ENCODE measurements around the gene NOB1. TPM values are rescaled to one million over a fixed set of nuclear protein-coding genes. Genes with fewer than 3 reads are reported as not detected.

NOB1 gene
- total RNA-seq, 1 experiment from 2014 or later: 48.3 TPM

GRCh38 chr16:69727916-69728270 is 26.8 kb downstream of the NOB1 start:
- no peaks in the 10 kb centered on the region for H3K27me3 ChIP-seq (ENCODE audit: control insufficient read depth, insufficient read depth, low read length)
- CTCF ChIA-PET: interaction anchor here (0.7 kb wide), 1 partner anchor 8 kb away, joined by 5 read pairs; no protein-coding TSS in a partner anchor
- BruUV-seq (replicated peaks): no TSS peak
- ATAC-seq (no peak), DNase-seq (ENCODE audit: low read depth, low spot score) (no peak)
- in situ Hi-C loops (cut with HindIII; ENCODE audit: low pct_unique_long_range_greater_than_20kb, low sequenced_read_pairs): no loop called here
- intact Hi-C loops (cut with micrococcal nuclease; ENCODE audit: unreplicated experiment): no loop called here
- TF ChIP-seq REST (IDR thresholded peaks at IDR 0.05; ENCODE audit: insufficient read depth in 1 of 2, low read depth in 2 of 2, low read length in 1 of 2) (no peak), TCF7L2 (IDR thresholded peaks at IDR 0.05; ENCODE audit: low read depth, low read length) (no peak)
- H3K4me1 ChIP-seq (ENCODE audit: control insufficient read depth, insufficient read depth, low read length): peaks cover 9% of the 10 kb centered on the region; the same call in 1 of the 2 replicates
- H3K36me3 ChIP-seq (ENCODE audit: control insufficient read depth, insufficient read depth, low read length): no peaks in the 10 kb centered on the region; the same call in 1 of the 2 replicates
- H3K27ac ChIP-seq (ENCODE audit: low read length): peak overlapping the region; percentile 92
- POLR2A ChIA-PET: interaction anchor here (0.5 to 0.6 kb wide), 2 partner anchors 11 to 13 kb away, joined by 3 to 5 read pairs; no protein-coding TSS in a partner anchor
- peak overlapping the region; percentile 59 to 78 for H3K4me3 ChIP-seq (ENCODE audit: low read depth in 2 of 2, low read length in 2 of 2)
- H3K9me3 ChIP-seq (ENCODE audit: control insufficient read depth, insufficient read depth, low read depth, low read length): no peaks in the 10 kb centered on the region

GRCh38 chr16:69726313-69727060 is 28.2 kb downstream of the NOB1 start, which contains the start of gene NQO1:
Gene NQO1, minus strand, starts transcription at chr16:69726560. Its CDS starts 121 bp downstream, at chr16:69726439.
- intact Hi-C loops (cut with micrococcal nuclease; ENCODE audit: unreplicated experiment) (no loop called here), in situ Hi-C loops (cut with HindIII; ENCODE audit: low pct_unique_long_range_greater_than_20kb, low sequenced_read_pairs) (no loop called here)
- peak; percentile 83 for DNase-seq (ENCODE audit: low read depth, low spot score)
- no peaks in the 10 kb centered on the region for H3K9me3 ChIP-seq (ENCODE audit: control insufficient read depth, insufficient read depth, low read depth, low read length)
- peaks cover 14% of the 10 kb centered on the region; the same call in 1 of the 2 replicates for H3K4me1 ChIP-seq (ENCODE audit: control insufficient read depth, insufficient read depth, low read length)
- peak; percentile 92 for ATAC-seq
- ChIA-PET CTCF (interaction anchor here (1.1 kb wide), 1 partner anchor 28 kb away, joined by 3 read pairs; the partner anchor contains the start of gene NOB1), POLR2A (interaction anchor here (0.6 kb wide), 1 partner anchor 78 kb away, joined by 4 read pairs; no protein-coding TSS in a partner anchor)
- H3K36me3 ChIP-seq (ENCODE audit: control insufficient read depth, insufficient read depth, low read length): no peaks in the 10 kb centered on the region; the same call in 1 of the 2 replicates
- peak within 1 kb of the TSS; percentile 59 to 78 for H3K4me3 ChIP-seq (ENCODE audit: low read depth in 2 of 2, low read length in 2 of 2)
- TF ChIP-seq POLR2AphosphoS5 (IDR thresholded peaks at IDR 0.05; ENCODE audit: low read depth, low read length) (peak; percentile 87), TCF7L2 (IDR thresholded peaks at IDR 0.05; ENCODE audit: low read depth, low read length) (0 out of 2 replicates have a peak, but pooled peaks have one; percentile 27), REST (IDR thresholded peaks at IDR 0.05; ENCODE audit: insufficient read depth in 1 of 2, low read depth in 2 of 2, low read length in 1 of 2) (0 out of 4 replicates have a peak, but pooled peaks of 1 of the 2 experiments have one; percentile 52), CTCF (IDR thresholded peaks at IDR 0.05) (no peak)
- no peaks in the 10 kb centered on the region for H3K27me3 ChIP-seq (ENCODE audit: control insufficient read depth, insufficient read depth, low read length)
- H3K27ac ChIP-seq (ENCODE audit: low read length): peak within 1 kb of the TSS; percentile 92
- no TSS peak for BruUV-seq (replicated peaks)

All from Panc1 (cell line).